H1 (cell line): ENCODE results near the gene DTD1. TPM values are rescaled to one million over a fixed set of nuclear protein-coding genes. Genes with fewer than 3 reads are reported as not detected.

Experiments
- BCL11A ChIP-seq, 2 experiments: IDR thresholded peaks; one replicate each; pipeline ENCODE4 v1.6.1; 2011; ENCODE audit warnings: low read depth in 2 of 2, low read length in 2 of 2, mild to moderate bottlenecking in 2 of 2
- CHD2 ChIP-seq: IDR thresholded peaks from 2 replicates; pipeline ENCODE4 v1.6.1; 2012; ENCODE audit warnings: low read length, improper control_type of control experiment
- CTBP2 ChIP-seq: IDR thresholded peaks from 2 replicates; pipeline ENCODE4 v1.7.0; 2011; ENCODE audit warnings: borderline replicate concordance, mild to moderate bottlenecking, moderate library complexity, mixed read lengths, low read length; ENCODE audit not compliant: insufficient read depth, insufficient read length
- NRF1 ChIP-seq: IDR thresholded peaks from 2 replicates; pipeline ENCODE4 v1.6.1; 2011; ENCODE audit warnings: mild to moderate bottlenecking, low read depth, low read length, improper control_type of control experiment
- polyA plus RNA-seq, 7 experiments: library from polyadenylated mRNA; depleted of rRNA in 3 of 7; stranded (reverse) in 5 of 7; unstranded in 2 of 7; fragments of >200 nt in 5 of 7; fragments of 200-250 nt in 2 of 7; gene quantifications; 1 replicate in 5 of 7; 2 replicates in 1 of 7; 4 replicates in 1 of 7; pipeline versions ENCODE4 v1.2.1 to v1.2.3, GENCODE V29; 2011 to 2013; ENCODE audit warnings: missing spikeins in 2 of 7, mixed read lengths in 2 of 7
- total RNA-seq: library from RNA; stranded (reverse); fragmentation: NEBNext Ultra II Directional; extraction: Animal tissue kit (Norgen Biotek cat#: 25700); gene quantifications from 2 replicates; pipeline ENCODE4 v1.2.1, GENCODE V29; 2021
- TF ChIP-seq, protein P1 (sequence below), 3 experiments: IDR thresholded peaks; 1 replicate in 2 of 3; 2 replicates in 1 of 3; pipeline versions ENCODE4 v1.5.1 to v1.6.1; 2011; ENCODE audit warnings: low read length in 3 of 3, mild to moderate bottlenecking in 3 of 3, inconsistent platforms in 2 of 3, low read depth in 1 of 3, moderate library complexity in 1 of 3; ENCODE audit not compliant: insufficient read depth in 1 of 3; ENCODE audit errors: control extremely low read depth in 1 of 3
- TF ChIP-seq, protein P2 (sequence below): fragments of 300-600 bp; sonication (generic); IDR thresholded peaks from 2 replicates; pipeline ENCODE4 v1.7.1; 2012; ENCODE audit warnings: low read length, moderate library complexity, mild to moderate bottlenecking, inconsistent platforms; ENCODE audit not compliant: insufficient replicate concordance

DTD1 gene
- total and polyA plus RNA-seq, 2 of the 8 experiments (the other 6 are each of a cell fraction or from before 2014, with no cell fraction given), result 49.7 to 66.6 TPM

DNA sequence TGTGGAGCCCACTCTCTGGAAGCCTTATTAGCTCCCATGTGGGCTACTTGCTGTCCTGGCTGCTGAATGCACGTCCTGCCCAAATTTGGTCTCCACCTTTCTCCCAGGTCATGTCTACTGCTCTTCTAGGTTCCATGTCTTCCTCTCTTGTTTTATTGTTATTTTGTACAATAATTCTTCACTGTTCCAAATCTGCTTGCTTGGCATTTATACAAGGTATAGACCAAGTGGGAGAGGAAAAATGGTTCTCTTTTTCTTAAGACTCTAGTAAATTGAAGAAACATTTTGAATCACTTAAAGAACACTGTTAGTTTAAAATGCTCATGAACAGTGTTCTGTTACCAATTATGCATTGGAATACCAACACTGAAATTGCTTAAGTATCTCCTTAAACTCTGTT lies 144.1 kb downstream of the DTD1 start (continued):
- TF ChIP-seq, protein P1, sequence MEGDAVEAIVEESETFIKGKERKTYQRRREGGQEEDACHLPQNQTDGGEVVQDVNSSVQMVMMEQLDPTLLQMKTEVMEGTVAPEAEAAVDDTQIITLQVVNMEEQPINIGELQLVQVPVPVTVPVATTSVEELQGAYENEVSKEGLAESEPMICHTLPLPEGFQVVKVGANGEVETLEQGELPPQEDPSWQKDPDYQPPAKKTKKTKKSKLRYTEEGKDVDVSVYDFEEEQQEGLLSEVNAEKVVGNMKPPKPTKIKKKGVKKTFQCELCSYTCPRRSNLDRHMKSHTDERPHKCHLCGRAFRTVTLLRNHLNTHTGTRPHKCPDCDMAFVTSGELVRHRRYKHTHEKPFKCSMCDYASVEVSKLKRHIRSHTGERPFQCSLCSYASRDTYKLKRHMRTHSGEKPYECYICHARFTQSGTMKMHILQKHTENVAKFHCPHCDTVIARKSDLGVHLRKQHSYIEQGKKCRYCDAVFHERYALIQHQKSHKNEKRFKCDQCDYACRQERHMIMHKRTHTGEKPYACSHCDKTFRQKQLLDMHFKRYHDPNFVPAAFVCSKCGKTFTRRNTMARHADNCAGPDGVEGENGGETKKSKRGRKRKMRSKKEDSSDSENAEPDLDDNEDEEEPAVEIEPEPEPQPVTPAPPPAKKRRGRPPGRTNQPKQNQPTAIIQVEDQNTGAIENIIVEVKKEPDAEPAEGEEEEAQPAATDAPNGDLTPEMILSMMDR (IDR thresholded peaks at IDR 0.05; ENCODE audit: control extremely low read depth in 1 of 3, insufficient read depth in 1 of 3, low read depth in 1 of 3, low read length in 3 of 3), result no peak
- TF ChIP-seq BCL11A (IDR thresholded peaks at IDR 0.05; ENCODE audit: low read depth in 2 of 2, low read length in 2 of 2) (no peak), CTBP2 (no peak), CHD2 (no peak), NRF1 (no peak)
- TF ChIP-seq, protein P2, sequence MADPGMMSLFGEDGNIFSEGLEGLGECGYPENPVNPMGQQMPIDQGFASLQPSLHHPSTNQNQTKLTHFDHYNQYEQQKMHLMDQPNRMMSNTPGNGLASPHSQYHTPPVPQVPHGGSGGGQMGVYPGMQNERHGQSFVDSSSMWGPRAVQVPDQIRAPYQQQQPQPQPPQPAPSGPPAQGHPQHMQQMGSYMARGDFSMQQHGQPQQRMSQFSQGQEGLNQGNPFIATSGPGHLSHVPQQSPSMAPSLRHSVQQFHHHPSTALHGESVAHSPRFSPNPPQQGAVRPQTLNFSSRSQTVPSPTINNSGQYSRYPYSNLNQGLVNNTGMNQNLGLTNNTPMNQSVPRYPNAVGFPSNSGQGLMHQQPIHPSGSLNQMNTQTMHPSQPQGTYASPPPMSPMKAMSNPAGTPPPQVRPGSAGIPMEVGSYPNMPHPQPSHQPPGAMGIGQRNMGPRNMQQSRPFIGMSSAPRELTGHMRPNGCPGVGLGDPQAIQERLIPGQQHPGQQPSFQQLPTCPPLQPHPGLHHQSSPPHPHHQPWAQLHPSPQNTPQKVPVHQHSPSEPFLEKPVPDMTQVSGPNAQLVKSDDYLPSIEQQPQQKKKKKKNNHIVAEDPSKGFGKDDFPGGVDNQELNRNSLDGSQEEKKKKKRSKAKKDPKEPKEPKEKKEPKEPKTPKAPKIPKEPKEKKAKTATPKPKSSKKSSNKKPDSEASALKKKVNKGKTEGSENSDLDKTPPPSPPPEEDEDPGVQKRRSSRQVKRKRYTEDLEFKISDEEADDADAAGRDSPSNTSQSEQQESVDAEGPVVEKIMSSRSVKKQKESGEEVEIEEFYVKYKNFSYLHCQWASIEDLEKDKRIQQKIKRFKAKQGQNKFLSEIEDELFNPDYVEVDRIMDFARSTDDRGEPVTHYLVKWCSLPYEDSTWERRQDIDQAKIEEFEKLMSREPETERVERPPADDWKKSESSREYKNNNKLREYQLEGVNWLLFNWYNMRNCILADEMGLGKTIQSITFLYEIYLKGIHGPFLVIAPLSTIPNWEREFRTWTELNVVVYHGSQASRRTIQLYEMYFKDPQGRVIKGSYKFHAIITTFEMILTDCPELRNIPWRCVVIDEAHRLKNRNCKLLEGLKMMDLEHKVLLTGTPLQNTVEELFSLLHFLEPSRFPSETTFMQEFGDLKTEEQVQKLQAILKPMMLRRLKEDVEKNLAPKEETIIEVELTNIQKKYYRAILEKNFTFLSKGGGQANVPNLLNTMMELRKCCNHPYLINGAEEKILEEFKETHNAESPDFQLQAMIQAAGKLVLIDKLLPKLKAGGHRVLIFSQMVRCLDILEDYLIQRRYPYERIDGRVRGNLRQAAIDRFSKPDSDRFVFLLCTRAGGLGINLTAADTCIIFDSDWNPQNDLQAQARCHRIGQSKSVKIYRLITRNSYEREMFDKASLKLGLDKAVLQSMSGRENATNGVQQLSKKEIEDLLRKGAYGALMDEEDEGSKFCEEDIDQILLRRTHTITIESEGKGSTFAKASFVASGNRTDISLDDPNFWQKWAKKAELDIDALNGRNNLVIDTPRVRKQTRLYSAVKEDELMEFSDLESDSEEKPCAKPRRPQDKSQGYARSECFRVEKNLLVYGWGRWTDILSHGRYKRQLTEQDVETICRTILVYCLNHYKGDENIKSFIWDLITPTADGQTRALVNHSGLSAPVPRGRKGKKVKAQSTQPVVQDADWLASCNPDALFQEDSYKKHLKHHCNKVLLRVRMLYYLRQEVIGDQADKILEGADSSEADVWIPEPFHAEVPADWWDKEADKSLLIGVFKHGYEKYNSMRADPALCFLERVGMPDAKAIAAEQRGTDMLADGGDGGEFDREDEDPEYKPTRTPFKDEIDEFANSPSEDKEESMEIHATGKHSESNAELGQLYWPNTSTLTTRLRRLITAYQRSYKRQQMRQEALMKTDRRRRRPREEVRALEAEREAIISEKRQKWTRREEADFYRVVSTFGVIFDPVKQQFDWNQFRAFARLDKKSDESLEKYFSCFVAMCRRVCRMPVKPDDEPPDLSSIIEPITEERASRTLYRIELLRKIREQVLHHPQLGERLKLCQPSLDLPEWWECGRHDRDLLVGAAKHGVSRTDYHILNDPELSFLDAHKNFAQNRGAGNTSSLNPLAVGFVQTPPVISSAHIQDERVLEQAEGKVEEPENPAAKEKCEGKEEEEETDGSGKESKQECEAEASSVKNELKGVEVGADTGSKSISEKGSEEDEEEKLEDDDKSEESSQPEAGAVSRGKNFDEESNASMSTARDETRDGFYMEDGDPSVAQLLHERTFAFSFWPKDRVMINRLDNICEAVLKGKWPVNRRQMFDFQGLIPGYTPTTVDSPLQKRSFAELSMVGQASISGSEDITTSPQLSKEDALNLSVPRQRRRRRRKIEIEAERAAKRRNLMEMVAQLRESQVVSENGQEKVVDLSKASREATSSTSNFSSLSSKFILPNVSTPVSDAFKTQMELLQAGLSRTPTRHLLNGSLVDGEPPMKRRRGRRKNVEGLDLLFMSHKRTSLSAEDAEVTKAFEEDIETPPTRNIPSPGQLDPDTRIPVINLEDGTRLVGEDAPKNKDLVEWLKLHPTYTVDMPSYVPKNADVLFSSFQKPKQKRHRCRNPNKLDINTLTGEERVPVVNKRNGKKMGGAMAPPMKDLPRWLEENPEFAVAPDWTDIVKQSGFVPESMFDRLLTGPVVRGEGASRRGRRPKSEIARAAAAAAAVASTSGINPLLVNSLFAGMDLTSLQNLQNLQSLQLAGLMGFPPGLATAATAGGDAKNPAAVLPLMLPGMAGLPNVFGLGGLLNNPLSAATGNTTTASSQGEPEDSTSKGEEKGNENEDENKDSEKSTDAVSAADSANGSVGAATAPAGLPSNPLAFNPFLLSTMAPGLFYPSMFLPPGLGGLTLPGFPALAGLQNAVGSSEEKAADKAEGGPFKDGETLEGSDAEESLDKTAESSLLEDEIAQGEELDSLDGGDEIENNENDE, result no peak
